WTC11 (cell line): ENCODE data around the gene HCN1. TPM values are rescaled to one million over a fixed set of nuclear protein-coding genes. Genes with fewer than 3 reads are reported as not detected.

Source experiments
- ATAC-seq: fragments of 200-7000 bp; cut with Tn5 transposase; 2 replicates; pipeline ENCODE4 v1.10.0; 2021; ENCODE audit warnings: mild to moderate bottlenecking, moderate library complexity
- CTCF ChIA-PET: fragments of 300-600 bp; sonication (Branson Sonifier 250); formaldehyde crosslinking; loops from one replicate; lab custom pipeline; 2021; ENCODE audit warnings: antibody characterized with exemption; lab: Charles Lee
- POLR2A ChIA-PET: fragments of 350-600 bp; sonication (Branson Sonifier 250); formaldehyde crosslinking; loops from one replicate; lab custom pipeline; 2021; ENCODE audit warnings: antibody characterized with exemption; lab: Charles Lee
- DNase-seq: peaks from one replicate; pipeline ENCODE4 v3.0.0; 2021; ENCODE audit warnings: low spot score
- H3K27ac Mint-ChIP-seq: 2 replicates; pipeline ENCODE4 v1.8.0; 2021; ENCODE audit warnings: mixed read lengths
- H3K27me3 Mint-ChIP-seq: 2 replicates; pipeline ENCODE4 v1.8.0; 2021; ENCODE audit warnings: low read depth, mild to moderate bottlenecking, moderate library complexity, mixed read lengths
- H3K36me3 Mint-ChIP-seq: 2 replicates; pipeline ENCODE4 v1.8.0; 2021; ENCODE audit warnings: mixed read lengths
- H3K4me1 Mint-ChIP-seq: 2 replicates; pipeline ENCODE4 v1.8.0; 2022; ENCODE audit warnings: mixed read lengths
- H3K4me3 Mint-ChIP-seq: 2 replicates; pipeline ENCODE4 v1.8.0; 2021; ENCODE audit warnings: mild to moderate bottlenecking, moderate library complexity, mixed read lengths
- H3K9me3 Mint-ChIP-seq: 2 replicates; pipeline ENCODE4 v1.8.0; 2021; ENCODE audit warnings: mixed read lengths
- CREM ChIP-seq: sonication (generic); formaldehyde crosslinking; IDR thresholded peaks from 2 replicates; pipeline ENCODE4 v1.8.1; 2022; ENCODE audit warnings: mild to moderate bottlenecking, missing genetic modification reagents, moderate library complexity
- FOXJ3 ChIP-seq: sonication (generic); formaldehyde crosslinking; IDR thresholded peaks from 2 replicates; pipeline ENCODE4 v1.9.0; 2021; ENCODE audit warnings: missing genetic modification reagents, mild to moderate bottlenecking, borderline replicate concordance
- FOXK1 ChIP-seq: sonication (generic); formaldehyde crosslinking; IDR thresholded peaks from 2 replicates; pipeline ENCODE4 v1.8.0; 2022; ENCODE audit warnings: mild to moderate bottlenecking, moderate library complexity, missing genetic modification reagents
- KAT7 ChIP-seq: sonication (generic); formaldehyde crosslinking; IDR thresholded peaks from 2 replicates; pipeline ENCODE4 v1.8.1; 2023; ENCODE audit warnings: missing genetic modification reagents, mild to moderate bottlenecking, borderline replicate concordance
- NFE2L1 ChIP-seq: sonication (generic); formaldehyde crosslinking; IDR thresholded peaks from 2 replicates; pipeline ENCODE4 v1.8.1; 2023; ENCODE audit warnings: missing genetic modification reagents
- NFYB ChIP-seq: sonication (generic); formaldehyde crosslinking; conservative IDR thresholded peaks from 2 replicates; pipeline ENCODE4 v1.8.0; 2022; ENCODE audit warnings: low read depth, missing genetic modification reagents
- OVOL2 ChIP-seq: fragments of 250-450 bp; sonication (Bioruptor Pico); IDR thresholded peaks from 2 replicates; pipeline ENCODE4 v1.9.0; 2021; ENCODE audit warnings: mild to moderate bottlenecking, borderline replicate concordance
- PRRX2 ChIP-seq: fragments of 250-450 bp; sonication (Bioruptor Pico); IDR thresholded peaks from 2 replicates; pipeline ENCODE4 v1.8.0; 2021; ENCODE audit warnings: mild to moderate bottlenecking
- RELA ChIP-seq: sonication (generic); formaldehyde crosslinking; IDR thresholded peaks from 2 replicates; pipeline ENCODE4 v1.8.1; 2022; ENCODE audit warnings: missing genetic modification reagents, mild to moderate bottlenecking, borderline replicate concordance
- TEAD1 ChIP-seq: sonication (generic); formaldehyde crosslinking; IDR thresholded peaks from 2 replicates; pipeline ENCODE4 v1.8.0; 2022; ENCODE audit warnings: mild to moderate bottlenecking, missing genetic modification reagents
- TEAD4 ChIP-seq: sonication (generic); formaldehyde crosslinking; IDR thresholded peaks from 2 replicates; pipeline ENCODE4 v1.8.0; 2022; ENCODE audit warnings: mild to moderate bottlenecking, missing genetic modification reagents
- TP53 ChIP-seq: sonication (generic); formaldehyde crosslinking; IDR thresholded peaks from 2 replicates; pipeline ENCODE4 v1.8.1; 2023; ENCODE audit warnings: mild to moderate bottlenecking, missing genetic modification reagents
- ZNF121 ChIP-seq: sonication (generic); formaldehyde crosslinking; IDR thresholded peaks from 2 replicates; pipeline ENCODE4 v1.8.0; 2023; ENCODE audit warnings: missing genetic modification reagents
- ZNF671 ChIP-seq: fragments of 250-450 bp; sonication (Bioruptor Pico); IDR thresholded peaks from 2 replicates; pipeline ENCODE4 v1.8.0; 2021; ENCODE audit warnings: mild to moderate bottlenecking
- total RNA-seq: library from RNA; stranded (reverse); gene quantifications from 3 replicates; pipeline ENCODE4 v1.2.3, GENCODE V29; 2021
- TF ChIP-seq, protein P1 (sequence below): fragments of 250-450 bp; sonication (Bioruptor Pico); IDR thresholded peaks from 2 replicates; pipeline ENCODE4 v1.9.0; 2021; ENCODE audit warnings: mild to moderate bottlenecking, borderline replicate concordance
- TF ChIP-seq, protein P2 (sequence below): sonication (generic); formaldehyde crosslinking; IDR thresholded peaks from 2 replicates; pipeline ENCODE4 v1.8.0; 2023; ENCODE audit warnings: missing genetic modification reagents, mild to moderate bottlenecking, borderline replicate concordance
- TF ChIP-seq, protein P3 (sequence below): sonication (generic); formaldehyde crosslinking; IDR thresholded peaks from 2 replicates; pipeline ENCODE4 v1.8.1; 2022; ENCODE audit warnings: low read depth, missing genetic modification reagents, borderline replicate concordance
- TF ChIP-seq, protein P4 (sequence below): sonication (generic); formaldehyde crosslinking; IDR thresholded peaks from 2 replicates; pipeline ENCODE4 v1.8.1; 2023; ENCODE audit warnings: mild to moderate bottlenecking, missing genetic modification reagents
- TF ChIP-seq, protein P5 (sequence below): fragments of 250-450 bp; sonication (Bioruptor Pico); IDR thresholded peaks from 2 replicates; pipeline ENCODE4 v1.8.0; 2021; ENCODE audit warnings: mild to moderate bottlenecking

The HCN1 gene
- total RNA-seq, 1 experiment from 2014 or later, result 2.2 TPM

DNA sequence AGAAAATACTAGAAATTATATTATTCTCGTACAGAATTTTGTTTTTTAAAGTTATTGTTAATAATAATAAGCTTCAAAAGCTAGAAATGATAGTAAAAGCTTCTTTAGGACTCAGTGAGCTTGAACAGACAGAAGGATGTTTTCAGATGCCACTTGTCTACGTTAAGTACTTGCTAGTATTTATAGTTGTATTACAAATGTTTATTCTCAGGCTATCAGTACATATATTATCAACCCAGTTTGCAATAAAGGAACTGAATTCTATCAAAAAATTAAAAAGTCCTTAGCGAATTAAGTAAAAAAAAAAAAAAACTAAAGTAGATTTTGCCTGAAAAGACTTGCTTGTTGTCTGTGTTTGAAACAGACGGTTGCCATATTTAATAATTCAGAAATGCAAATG is 23.9 kb downstream of the HCN1 start:
- Mint-ChIP-seq H3K27ac (no peak overlapping the region), H3K4me1 (peaks cover 4% of the 10 kb centered on the region), H3K27me3 (no peaks in the 10 kb centered on the region), H3K9me3 (no peaks in the 10 kb centered on the region), H3K4me3 (no peak overlapping the region), H3K36me3 (no peaks in the 10 kb centered on the region)
- no peak for ATAC-seq
- ChIA-PET POLR2A (interaction anchor here (0.7 kb wide), 1 partner anchor 301 kb away, joined by 4 read pairs; no protein-coding TSS in a partner anchor), CTCF (no interaction called here)
- TF ChIP-seq FOXK1 (CRISPR knock-in tag) (no peak), RELA (CRISPR knock-in tag) (no peak), TEAD4 (CRISPR knock-in tag) (no peak), PRRX2 (CRISPR knock-in tag) (no peak), OVOL2 (CRISPR knock-in tag) (no peak), NFYB (no peak), TP53 (CRISPR knock-in tag) (no peak), ZNF671 (no peak), CREM (CRISPR knock-in tag) (no peak), NFE2L1 (CRISPR knock-in tag) (no peak), KAT7 (CRISPR knock-in tag) (no peak)
- TF ChIP-seq, protein P1, sequence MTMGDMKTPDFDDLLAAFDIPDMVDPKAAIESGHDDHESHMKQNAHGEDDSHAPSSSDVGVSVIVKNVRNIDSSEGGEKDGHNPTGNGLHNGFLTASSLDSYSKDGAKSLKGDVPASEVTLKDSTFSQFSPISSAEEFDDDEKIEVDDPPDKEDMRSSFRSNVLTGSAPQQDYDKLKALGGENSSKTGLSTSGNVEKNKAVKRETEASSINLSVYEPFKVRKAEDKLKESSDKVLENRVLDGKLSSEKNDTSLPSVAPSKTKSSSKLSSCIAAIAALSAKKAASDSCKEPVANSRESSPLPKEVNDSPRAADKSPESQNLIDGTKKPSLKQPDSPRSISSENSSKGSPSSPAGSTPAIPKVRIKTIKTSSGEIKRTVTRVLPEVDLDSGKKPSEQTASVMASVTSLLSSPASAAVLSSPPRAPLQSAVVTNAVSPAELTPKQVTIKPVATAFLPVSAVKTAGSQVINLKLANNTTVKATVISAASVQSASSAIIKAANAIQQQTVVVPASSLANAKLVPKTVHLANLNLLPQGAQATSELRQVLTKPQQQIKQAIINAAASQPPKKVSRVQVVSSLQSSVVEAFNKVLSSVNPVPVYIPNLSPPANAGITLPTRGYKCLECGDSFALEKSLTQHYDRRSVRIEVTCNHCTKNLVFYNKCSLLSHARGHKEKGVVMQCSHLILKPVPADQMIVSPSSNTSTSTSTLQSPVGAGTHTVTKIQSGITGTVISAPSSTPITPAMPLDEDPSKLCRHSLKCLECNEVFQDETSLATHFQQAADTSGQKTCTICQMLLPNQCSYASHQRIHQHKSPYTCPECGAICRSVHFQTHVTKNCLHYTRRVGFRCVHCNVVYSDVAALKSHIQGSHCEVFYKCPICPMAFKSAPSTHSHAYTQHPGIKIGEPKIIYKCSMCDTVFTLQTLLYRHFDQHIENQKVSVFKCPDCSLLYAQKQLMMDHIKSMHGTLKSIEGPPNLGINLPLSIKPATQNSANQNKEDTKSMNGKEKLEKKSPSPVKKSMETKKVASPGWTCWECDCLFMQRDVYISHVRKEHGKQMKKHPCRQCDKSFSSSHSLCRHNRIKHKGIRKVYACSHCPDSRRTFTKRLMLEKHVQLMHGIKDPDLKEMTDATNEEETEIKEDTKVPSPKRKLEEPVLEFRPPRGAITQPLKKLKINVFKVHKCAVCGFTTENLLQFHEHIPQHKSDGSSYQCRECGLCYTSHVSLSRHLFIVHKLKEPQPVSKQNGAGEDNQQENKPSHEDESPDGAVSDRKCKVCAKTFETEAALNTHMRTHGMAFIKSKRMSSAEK, result no peak
- TF ChIP-seq, protein P2, sequence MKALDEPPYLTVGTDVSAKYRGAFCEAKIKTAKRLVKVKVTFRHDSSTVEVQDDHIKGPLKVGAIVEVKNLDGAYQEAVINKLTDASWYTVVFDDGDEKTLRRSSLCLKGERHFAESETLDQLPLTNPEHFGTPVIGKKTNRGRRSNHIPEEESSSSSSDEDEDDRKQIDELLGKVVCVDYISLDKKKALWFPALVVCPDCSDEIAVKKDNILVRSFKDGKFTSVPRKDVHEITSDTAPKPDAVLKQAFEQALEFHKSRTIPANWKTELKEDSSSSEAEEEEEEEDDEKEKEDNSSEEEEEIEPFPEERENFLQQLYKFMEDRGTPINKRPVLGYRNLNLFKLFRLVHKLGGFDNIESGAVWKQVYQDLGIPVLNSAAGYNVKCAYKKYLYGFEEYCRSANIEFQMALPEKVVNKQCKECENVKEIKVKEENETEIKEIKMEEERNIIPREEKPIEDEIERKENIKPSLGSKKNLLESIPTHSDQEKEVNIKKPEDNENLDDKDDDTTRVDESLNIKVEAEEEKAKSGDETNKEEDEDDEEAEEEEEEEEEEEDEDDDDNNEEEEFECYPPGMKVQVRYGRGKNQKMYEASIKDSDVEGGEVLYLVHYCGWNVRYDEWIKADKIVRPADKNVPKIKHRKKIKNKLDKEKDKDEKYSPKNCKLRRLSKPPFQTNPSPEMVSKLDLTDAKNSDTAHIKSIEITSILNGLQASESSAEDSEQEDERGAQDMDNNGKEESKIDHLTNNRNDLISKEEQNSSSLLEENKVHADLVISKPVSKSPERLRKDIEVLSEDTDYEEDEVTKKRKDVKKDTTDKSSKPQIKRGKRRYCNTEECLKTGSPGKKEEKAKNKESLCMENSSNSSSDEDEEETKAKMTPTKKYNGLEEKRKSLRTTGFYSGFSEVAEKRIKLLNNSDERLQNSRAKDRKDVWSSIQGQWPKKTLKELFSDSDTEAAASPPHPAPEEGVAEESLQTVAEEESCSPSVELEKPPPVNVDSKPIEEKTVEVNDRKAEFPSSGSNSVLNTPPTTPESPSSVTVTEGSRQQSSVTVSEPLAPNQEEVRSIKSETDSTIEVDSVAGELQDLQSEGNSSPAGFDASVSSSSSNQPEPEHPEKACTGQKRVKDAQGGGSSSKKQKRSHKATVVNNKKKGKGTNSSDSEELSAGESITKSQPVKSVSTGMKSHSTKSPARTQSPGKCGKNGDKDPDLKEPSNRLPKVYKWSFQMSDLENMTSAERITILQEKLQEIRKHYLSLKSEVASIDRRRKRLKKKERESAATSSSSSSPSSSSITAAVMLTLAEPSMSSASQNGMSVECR, result no peak
- TF ChIP-seq, protein P3, sequence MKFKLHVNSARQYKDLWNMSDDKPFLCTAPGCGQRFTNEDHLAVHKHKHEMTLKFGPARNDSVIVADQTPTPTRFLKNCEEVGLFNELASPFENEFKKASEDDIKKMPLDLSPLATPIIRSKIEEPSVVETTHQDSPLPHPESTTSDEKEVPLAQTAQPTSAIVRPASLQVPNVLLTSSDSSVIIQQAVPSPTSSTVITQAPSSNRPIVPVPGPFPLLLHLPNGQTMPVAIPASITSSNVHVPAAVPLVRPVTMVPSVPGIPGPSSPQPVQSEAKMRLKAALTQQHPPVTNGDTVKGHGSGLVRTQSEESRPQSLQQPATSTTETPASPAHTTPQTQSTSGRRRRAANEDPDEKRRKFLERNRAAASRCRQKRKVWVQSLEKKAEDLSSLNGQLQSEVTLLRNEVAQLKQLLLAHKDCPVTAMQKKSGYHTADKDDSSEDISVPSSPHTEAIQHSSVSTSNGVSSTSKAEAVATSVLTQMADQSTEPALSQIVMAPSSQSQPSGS, result no peak
- TF ChIP-seq, protein P4, sequence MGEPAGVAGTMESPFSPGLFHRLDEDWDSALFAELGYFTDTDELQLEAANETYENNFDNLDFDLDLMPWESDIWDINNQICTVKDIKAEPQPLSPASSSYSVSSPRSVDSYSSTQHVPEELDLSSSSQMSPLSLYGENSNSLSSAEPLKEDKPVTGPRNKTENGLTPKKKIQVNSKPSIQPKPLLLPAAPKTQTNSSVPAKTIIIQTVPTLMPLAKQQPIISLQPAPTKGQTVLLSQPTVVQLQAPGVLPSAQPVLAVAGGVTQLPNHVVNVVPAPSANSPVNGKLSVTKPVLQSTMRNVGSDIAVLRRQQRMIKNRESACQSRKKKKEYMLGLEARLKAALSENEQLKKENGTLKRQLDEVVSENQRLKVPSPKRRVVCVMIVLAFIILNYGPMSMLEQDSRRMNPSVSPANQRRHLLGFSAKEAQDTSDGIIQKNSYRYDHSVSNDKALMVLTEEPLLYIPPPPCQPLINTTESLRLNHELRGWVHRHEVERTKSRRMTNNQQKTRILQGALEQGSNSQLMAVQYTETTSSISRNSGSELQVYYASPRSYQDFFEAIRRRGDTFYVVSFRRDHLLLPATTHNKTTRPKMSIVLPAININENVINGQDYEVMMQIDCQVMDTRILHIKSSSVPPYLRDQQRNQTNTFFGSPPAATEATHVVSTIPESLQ, result no peak
- DNase-seq, result no peak

DNA sequence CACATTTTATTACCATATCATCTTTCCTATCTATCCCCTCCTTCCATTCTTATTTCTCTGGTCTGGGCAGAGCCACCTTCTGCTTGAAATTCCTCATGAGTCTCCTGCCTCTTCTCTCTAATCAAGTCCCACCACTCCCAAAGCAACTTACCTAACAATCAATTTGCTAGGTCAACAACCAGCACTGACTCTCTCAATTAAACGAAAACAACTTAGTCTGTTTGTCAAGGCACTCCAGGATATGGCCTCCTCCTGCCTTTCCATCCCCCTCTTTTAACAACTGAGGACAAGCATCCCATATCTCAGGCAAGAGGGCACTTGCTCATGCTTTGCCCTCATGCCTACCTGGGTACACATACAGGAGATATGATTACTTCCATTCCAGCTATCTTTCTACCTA is 47.4 kb downstream of the HCN1 start:
- no peak for DNase-seq
- H3K36me3 Mint-ChIP-seq, result no peaks in the 10 kb centered on the region
- no peak for TF ChIP-seq ZNF121 (CRISPR knock-in tag)
- no peak for TF ChIP-seq NFE2L1 (CRISPR knock-in tag)
- TF ChIP-seq, protein P5, sequence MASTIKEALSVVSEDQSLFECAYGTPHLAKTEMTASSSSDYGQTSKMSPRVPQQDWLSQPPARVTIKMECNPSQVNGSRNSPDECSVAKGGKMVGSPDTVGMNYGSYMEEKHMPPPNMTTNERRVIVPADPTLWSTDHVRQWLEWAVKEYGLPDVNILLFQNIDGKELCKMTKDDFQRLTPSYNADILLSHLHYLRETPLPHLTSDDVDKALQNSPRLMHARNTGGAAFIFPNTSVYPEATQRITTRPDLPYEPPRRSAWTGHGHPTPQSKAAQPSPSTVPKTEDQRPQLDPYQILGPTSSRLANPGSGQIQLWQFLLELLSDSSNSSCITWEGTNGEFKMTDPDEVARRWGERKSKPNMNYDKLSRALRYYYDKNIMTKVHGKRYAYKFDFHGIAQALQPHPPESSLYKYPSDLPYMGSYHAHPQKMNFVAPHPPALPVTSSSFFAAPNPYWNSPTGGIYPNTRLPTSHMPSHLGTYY, result no peak
- no peak for TF ChIP-seq PRRX2 (CRISPR knock-in tag)
- TF ChIP-seq TEAD1, result no peak
- TF ChIP-seq FOXJ3 (CRISPR knock-in tag), result no peak

More for the DNA sequence above, 47.4 kb downstream of the HCN1 start:
- peak; percentile 65; the same call in 1 of the 2 replicates for ATAC-seq
- ChIA-PET POLR2A (no interaction called here), CTCF (interaction anchor here (1.5 kb wide), 1 partner anchor 48 kb away, joined by 5 read pairs; the partner anchor contains the start of gene HCN1)
- peak overlapping the region; percentile 33; the same call in 1 of the 2 replicates for H3K27ac Mint-ChIP-seq
- no peak overlapping the region for H3K4me3 Mint-ChIP-seq
- H3K27me3 Mint-ChIP-seq, result no peaks in the 10 kb centered on the region
- peaks cover 7% of the 10 kb centered on the region for H3K4me1 Mint-ChIP-seq
- H3K9me3 Mint-ChIP-seq, result no peaks in the 10 kb centered on the region
